HTR-8/SVneo (cell line): ENCODE measurements around the gene TGIF1.

Experiments used
- DNase-seq: peaks from one replicate; pipeline ENCODE4 v3.0.0; 2011; ENCODE audit warnings: low spot score, mixed read lengths; ENCODE audit not compliant: insufficient read length
- FAIRE-seq: peaks from 2 replicates; lab custom pipeline; 2011; peaks lifted over from hg19 to GRCh38; lab: Jason Lieb, UNC

Gene TGIF1

GRCh38 chr18:3427944-3428343, 22.0 kb upstream of the TGIF1 start:
- DNase-seq (no peak), FAIRE-seq (no peak)

- no peak for DNase-seq
- no peak for FAIRE-seq
Observed at GRCh38 chr18:3429121-3429520, 20.9 kb upstream of the TGIF1 start.

- FAIRE-seq (no peak), DNase-seq (no peak)
Observed at GRCh38 chr18:3434685-3435084, 15.3 kb upstream of the TGIF1 start.

- no peak for DNase-seq
- FAIRE-seq = no peak
Observed at GRCh38 chr18:3440341-3440740, 9.6 kb upstream of the TGIF1 start.

- DNase-seq (no peak), FAIRE-seq (no peak)
Observed at GRCh38 chr18:3441290-3441689, 8.7 kb upstream of the TGIF1 start.

- no peak for DNase-seq
- no peak for FAIRE-seq
Observed at GRCh38 chr18:3442919-3443318, 7.1 kb upstream of the TGIF1 start.

GRCh38 chr18:3444296-3444695, 5.7 kb upstream of the TGIF1 start:
- no peak for DNase-seq
- no peak for FAIRE-seq

GRCh38 chr18:3444954-3445353, 5.0 kb upstream of the TGIF1 start:
- no peak for FAIRE-seq

GRCh38 chr18:3447068-3447894, 2.7 kb upstream of the TGIF1 start:
- FAIRE-seq (no peak), DNase-seq (no peak)

More at GRCh38 chr18:3444954-3445353, 5.0 kb upstream of the TGIF1 start:
- DNase-seq = no peak

- FAIRE-seq = no peak
- DNase-seq = peak; percentile 81
Observed at GRCh38 chr18:3447895-3448837, 1.8 kb upstream of the TGIF1 start.

GRCh38 chr18:3448838-3449511, 997 bp upstream of the TGIF1 start:
- FAIRE-seq = no peak

GRCh38 chr18:3449512-3450011, 410 bp upstream of the TGIF1 start:
- no peak for FAIRE-seq
- DNase-seq = no peak

More at GRCh38 chr18:3448838-3449511, 997 bp upstream of the TGIF1 start:
- DNase-seq = no peak

GRCh38 chr18:3450799-3451182, 819 bp downstream of the TGIF1 start:
- no peak for FAIRE-seq

GRCh38 chr18:3451183-3451988, 1.4 kb downstream of the TGIF1 start:
- peak; percentile 87 for DNase-seq
- no peak for FAIRE-seq

More at GRCh38 chr18:3450799-3451182, 819 bp downstream of the TGIF1 start:
- no peak for DNase-seq

GRCh38 chr18:3451989-3452749, 2.2 kb downstream of the TGIF1 start:
- DNase-seq (no peak), FAIRE-seq (no peak)

GRCh38 chr18:3452750-3453539, 3.0 kb downstream of the TGIF1 start:
- no peak for DNase-seq
- FAIRE-seq = no peak

- FAIRE-seq (no peak), DNase-seq (no peak)
Observed at GRCh38 chr18:3453540-3454364, 3.8 kb downstream of the TGIF1 start.
